SIG-M5 treated with dmso at 0.1 percent for 504 hours (cell line): ENCODE results near the gene SWI5.
"Not testable (repeated sequence)": the region's sequence is repeated elsewhere in the genome, so short reads cannot be mapped to it uniquely, and the experiment has no call there.

ENCODE experiments used
- DNase-seq: peaks from one replicate; lab custom pipeline; 2025; ENCODE audit not compliant: unreplicated experiment; lab: John Stamatoyannopoulos, UW

SWI5 gene

DNA sequence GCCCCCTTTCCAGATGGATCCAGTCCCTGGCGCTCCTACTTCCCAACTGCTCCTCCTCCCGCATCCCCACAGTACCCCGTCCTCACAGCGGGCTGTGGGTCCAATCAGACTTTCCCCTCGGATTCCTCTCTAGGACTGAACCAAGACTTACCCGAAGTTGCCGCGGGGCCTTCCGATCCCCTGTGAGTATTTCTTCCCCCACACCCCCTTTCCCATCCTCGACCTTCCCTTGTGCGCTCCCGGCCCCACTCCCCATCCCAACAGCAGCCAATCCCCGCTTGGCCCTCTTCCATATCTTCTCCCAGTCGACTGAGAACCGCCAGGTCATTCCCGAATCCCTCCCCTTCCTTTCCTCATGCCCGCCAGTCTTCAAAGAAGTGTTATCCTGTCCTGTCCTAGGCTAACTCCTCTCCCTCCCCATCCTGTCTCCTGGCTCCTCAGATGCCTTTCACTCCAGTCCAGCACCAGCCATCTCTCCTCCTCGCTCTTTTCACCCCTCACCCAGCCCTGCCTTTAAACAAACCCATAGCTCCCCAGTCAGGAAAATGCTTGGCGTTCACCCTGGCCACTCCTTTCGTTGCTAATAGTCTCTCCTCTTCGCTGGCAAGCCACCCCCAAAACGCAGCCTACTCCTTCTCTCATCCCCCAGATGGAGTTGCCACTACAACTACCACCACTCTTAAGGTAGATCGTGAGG, 646 bp downstream of the SWI5 start:
- no peak for DNase-seq

DNA sequence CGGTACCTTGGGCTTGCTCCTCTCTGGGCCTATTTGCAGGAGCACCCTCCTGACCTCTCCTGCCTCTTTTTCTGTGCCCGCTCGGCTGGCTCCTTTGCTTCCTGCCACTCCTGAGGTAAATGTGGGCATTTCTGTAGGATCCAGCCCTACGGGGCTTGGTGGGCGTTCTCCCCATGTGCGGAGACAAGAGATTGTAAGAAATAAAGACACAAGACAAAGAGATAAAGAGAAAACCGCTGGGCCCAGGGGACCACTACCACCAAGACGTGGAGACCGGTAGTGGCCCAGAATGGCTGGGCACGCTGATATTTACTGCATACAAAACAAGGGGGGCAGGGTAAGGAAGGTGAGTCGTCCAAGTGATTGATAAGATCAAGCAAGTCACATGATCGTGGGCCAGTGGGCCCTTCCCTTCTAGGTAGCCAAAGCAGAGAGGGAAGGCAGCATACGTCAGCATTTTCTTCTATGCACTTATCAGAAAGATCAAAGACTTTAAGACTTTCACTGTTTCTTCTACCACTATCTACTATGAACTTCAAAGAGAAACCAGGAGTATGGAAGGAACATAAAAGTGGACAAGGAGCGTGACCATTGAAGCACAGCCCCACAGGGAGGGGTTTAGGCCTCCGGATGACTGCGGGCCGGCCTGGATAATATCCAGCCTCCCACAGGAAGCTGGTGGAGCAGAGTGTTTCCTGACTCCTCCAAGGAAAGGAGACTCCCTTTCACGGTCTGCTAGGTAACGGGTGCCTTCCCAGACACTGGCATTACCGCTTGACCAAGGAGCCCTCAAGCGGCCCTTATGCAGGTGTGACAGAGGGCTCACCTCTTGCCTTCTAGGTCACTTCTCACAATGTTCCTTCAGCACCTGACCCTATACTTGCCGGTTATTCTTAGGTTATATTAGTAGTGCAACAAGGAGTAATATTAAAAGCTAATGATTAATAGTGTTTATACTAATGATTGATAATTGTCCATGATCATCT, 3.3 kb downstream of the SWI5 start:
- not testable (repeated sequence) for DNase-seq

DNA sequence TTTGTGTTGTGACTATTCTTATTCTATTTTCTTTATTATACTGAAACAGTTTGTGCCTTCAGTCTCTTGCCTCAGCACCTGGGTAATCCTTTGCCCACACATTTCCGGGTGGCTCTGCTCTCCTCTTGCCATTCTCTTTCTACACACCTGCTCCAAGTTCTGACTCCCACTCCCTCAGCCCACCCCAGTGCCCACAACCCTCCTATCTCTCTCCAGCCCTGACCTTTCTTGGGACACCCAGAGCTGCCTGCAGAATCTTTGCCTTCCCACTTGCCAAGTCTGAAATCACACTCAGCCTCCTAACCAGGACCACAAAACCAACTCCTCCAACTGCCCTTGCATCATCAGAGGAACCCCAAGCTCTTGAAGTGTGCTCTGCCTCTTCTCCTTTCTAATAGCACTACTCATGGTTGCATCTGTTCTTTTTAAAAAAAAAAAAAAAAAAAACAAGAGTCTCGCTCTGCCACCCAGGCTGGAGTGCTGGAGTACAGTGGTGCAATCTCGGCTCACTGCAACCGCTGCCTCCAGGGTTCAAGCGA, 4.1 kb downstream of the SWI5 start:
- peak; percentile 76 for DNase-seq

DNA sequence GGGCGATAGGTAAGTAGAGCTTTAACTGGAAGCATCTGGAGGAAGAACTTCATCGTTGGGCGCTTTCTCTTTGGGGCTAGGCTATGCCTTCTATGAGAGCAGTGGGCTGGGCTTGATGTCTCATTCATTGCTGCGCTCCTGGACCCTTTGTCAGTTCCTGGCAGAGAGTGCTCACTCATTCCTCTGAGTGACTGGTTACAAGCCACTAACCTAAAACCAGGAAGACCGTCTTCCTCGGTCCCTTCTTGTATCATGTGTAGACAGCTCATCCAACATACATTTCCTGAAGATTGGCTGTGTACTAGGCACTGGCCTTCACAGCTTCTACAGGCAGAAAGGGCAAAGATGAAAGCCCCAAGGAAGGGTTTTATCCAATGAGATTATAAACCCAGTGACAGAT, 6.4 kb downstream of the SWI5 start:
- no peak for DNase-seq

DNA sequence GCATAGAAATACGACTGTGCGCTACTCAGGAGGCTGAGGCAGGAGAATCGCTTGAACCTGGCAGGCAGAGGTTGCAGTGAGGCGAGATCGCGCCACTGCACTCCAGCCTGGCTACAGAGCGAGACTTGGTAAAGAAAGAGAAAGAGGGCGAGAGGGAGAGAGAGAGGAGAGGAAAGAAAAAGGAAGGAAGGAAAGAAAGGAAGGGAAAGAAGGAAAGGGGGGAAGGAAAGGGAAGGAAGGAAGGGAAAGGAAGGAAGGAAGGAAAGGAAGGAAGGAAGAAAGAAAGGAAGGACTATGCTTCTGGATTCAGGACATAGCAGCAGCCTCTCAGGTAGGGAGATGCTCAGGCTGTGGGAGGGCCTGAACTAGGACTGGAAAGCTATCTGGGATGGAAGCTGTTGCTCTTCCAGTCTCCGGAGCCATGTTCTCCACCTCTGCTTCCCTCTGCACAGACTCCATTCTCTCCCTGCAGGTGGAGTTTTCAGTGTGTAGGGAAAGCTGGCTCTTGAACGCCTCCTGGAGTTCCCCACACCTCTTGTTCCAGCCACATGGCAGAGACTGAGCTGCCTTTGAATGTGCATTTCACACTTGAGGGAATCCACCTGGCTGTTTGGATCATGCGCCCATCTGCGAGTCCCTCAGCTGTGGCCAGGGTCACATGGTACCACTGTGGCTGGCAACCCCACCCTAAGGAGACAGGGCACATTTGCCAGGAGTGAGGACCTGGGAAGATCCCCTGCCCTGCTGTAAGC, 9.1 kb downstream of the SWI5 start:
- no peak for DNase-seq

DNA sequence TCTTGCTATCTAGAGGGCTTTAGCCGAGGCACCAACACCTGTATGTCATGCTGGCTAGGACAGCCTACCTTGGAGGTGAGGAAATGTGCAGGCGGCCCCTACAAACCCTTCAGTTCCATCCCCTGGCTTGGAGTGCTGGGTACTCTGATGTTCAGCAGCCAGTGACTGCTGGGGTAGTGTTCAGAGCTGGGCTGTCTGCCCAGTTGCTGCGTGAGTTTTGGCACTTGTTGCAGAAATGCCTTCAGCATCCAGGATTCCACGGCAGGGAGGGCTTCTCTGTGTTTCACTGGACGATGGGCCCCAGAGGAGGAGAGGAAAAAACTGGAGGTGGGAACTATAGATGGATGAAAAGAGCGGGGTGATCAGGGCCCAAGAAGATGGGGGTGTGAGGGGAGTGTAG, 10.4 kb downstream of the SWI5 start:
- DNase-seq = no peak

DNA sequence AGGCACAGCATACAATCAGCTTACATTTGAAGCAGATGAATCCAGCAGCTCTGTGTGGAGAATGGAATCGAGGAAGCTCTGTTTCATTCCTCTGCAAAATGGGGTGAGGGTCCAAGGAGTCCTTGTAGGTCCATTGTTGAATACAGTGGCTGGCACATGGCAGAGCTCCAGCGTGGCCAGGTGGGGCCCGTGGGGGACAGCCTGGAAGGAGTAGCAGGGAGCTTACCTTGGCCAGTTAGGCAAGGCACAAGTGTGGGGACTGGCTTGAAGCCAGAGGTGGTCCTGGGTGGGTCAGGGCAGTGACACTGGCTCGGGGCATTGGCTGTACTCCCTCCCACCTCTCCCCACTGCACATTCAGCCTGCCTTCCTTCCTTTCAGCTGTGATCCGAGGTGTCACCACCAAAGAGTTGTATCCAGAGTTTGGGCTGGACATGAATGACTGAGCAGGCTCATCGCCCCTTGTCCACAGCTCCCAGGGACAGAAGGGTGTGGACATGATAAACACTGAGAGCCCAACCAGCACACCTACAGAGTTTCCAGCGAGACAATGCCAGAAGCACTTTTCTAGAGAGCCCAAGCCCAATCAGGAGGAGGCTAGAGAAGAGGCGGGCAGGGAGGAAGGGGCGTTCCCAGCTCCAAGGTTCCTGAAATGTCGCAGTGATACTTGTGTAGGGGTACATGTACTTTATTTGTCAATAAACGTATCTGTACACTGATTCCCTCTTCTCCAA, 12.4 kb downstream of the SWI5 start:
- DNase-seq = no peak

DNA sequence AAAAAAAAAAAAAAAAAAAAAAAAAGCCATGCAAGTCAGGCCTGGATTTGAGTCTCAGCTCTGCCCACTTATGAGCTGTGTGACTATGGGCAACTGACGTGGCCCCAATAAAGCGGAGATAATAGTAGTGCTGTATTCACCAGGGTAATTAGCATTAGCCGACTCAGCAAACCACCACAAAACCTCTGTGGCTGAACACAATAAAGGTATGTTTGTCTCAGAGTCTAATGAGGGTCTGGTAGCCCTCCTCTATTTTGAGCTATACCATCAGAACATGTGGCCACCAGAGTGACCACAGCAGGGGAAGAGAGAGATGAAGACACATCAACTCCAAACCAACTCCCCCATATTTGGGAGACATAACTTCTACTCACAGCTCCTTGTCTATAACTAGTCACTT, 15.9 kb downstream of the SWI5 start:
- no peak for DNase-seq

DNA sequence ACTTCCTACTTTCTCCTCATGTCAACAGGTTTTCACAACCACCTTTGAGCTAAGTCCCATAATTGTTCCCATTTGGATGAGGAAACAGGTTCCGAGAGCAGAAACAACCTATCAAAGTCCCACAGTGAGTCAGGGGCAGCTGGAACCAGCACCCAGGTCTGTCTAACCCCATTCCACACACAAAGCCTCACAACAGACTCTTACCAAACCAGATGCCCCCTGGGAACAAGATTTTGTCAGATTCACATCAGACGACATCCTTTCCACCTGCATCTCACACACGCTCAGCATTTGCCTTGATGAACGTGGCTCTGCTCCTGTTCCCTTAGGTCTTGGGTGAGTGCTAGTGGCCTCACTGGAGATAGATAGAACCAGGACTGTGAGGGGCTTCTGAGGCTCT, 17.0 kb downstream of the SWI5 start:
- no peak for DNase-seq

DNA sequence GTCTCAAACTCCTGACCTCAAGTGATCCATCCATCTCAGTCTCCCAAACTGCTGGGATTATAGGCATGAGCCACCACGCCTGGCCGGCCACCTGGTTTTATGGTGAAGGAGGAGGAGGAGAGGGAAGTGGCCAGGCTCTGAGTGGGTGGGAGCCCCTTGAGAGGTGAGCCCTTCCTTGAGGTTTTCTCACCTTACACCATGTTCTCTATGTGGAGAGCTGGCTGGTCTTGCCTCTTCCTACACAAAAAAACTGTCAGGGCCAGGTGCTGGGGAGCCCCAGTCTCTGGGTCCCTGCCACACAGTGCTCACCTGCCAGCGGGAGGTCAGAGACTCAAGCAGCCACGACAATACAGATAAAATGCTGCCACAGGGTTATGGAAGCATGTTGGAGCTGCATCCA, 18.1 kb downstream of the SWI5 start:
- DNase-seq = no peak

DNA sequence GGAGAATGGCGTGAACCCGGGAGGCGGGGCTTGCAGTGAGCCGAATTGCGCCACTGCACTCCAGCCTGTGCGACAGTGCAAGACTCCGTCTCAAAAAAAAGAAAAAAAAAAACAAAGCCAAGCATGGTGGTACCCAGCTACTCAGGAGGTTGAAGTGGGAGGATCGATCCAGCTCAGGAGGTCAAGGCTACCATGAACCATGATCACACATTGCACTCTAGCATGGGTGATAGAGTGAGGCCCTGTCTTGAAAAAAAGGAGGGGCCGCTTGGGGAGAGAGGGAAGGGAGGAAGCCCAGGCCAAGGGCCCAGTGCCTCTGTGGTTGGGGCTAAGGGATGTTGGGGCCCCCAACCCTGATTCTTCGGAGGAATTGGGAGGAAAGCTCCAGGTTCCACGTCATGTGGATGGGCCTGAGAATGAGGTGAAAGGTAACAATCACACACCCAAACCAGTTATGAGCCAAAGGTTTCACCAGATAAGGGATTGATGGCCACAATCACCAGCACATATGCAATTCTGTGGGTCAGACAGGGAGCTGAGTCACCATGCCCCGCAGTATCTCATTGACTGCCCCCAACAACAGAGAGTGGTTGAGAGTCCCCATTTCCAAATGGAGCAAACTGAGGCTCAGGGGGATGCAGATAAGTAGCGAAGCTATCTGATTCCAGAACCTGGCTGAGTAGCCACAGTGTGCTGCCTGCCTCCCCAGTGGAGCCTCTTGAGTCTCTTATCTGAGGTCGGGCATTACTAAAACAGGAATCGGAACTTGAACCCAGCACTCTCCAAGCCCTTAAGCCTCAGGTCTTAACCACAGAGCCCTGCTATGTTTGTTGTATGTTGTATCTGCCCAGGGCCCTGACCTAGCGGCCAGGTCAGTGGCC, 20.5 kb downstream of the SWI5 start:
- DNase-seq = no peak

DNA sequence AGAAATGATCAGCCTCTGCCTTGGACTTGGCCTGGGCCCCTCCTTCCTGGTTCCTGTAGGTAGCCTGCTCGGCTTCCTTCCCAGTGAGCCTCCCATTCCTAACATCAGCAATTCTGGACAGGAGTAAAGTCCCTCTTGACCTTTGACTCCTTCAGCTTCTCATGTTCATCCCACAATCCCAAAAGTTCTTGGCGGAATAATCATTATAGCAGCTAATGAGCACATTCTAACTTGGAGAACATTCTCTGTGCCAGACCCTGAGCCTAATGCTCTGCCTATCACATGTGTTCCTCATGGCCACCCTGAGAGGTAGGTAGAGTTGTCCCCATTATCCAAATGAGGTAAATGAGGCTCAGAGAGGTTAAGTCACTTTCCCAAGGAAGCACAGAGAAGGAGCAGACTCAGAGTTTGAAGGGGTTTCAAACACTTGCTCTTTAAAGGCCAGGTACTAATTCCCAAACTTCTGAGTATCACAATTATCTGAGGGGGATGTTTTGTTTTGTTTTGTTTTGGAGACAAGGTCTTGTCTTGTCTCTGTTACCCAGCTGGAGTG, 21.2 kb downstream of the SWI5 start:
- no peak for DNase-seq

DNA sequence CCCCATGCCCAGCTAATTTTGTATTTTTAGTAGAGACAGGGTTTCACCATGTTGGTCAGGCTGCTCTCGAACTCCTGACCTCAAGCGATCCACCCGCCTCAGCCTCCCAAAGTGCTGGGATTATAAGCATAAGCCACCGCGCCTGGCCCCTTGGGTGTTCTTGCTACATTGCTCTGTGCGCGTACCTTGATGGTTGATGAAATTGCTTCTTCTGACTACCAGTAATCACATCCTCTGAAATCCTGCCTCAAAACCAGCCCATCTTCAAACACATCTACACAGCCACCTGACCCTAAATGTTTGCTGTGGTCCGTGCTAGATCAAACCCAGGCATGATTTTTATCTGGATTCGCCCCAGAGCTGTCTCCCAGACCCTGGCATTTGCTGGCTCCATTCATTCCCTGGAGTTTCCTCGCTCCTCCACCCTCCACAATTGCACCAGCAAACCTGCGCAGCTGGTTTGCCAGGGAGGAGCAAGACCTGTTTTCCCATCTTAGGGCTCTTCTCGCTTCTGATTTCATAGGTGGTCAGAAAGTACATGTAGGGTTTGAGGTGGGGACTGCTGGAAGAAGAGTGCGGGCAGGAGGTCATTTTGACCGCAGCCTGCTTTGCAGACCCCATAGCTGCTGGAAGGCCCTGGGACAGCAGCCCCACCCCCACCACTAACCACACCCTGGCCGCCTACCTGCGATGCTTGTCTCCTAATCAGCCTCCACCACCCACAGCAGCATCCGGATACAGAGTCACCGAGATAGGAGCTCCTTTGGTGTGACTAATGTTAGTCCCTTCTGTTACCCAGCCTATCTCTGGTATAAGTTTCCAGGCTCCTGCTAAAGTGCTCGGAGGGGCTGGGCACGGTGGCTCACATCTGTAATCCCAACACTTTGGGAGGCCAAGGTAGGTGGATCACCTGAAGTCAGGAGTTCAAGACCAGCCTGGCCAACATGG, 22.7 kb downstream of the SWI5 start:
- DNase-seq = peak; percentile 36

DNA sequence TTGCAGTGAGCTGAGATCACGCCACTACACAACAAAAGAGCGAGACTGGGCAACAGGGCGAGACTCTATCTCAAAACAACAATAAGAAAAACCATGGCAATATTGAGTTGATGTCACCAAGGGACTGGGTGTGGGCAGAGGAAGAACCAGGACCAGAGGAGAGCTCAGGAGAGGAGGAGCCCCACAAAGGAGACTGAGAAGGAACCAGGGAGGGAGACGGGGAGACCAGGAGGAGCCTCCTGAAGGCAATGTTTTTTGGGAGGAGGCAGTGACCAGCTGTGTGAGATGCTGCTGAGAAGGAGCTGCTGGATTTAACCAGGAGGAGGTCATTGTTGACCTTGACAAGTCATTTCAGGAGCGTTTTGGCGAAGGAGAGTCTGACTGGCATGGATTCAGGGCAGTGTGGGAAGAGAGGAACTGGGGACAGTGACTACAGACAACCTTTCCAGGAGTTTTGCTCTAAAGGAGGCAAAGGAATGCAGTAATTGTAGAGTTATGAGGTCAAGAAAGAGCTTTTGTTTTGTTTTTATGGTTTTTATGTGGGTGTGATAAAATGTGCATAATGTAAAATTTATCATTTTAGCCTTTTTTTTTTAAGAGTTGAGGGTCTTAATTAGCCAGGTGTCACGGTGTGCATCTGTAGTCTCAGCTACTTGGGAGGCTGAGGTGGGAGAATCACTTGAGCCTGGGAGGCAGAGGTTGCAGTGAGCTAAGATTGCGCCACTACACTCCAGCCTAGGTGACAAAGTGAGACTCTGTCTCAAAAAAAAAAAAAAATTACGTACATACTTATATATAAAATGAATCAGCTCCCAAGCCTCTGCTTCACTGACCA, 28.3 kb downstream of the SWI5 start:
- DNase-seq = no peak

DNA sequence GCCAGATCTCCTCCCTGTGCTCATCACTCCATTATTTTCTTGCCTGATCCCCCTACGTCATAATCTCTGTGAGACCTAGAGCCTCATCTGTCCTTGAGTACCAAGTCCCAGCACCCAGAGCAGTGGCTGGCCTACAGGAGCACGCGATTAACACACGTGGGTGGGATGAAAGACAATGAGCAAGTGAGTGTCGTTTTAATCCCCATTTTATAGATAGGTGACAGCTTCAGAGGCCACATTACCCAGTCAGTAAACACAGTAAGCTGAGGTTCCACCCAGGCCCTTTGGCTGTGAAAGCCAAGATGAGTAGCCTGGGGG, 28.9 kb downstream of the SWI5 start:
- DNase-seq = no peak

DNA sequence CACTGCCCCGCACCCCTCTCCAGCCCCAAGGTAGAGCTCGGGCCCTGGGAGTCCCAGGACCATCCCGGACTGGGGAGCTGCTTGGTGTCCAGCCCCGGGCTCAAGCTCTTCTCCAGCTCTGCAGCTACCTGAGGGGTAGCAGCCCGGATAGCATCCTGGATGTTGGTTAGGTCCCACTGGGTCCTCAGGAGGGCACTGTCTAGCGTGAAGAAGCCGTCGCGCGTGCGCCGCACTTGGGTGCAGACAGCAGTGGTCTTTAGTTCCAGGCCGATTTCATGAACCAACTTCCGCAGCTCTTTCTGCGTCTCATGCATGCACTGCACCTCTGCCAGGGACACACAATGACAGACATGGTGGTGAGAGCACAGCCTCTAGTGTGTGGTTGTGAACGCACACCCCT, 33.5 kb downstream of the SWI5 start:
- no peak for DNase-seq

DNA sequence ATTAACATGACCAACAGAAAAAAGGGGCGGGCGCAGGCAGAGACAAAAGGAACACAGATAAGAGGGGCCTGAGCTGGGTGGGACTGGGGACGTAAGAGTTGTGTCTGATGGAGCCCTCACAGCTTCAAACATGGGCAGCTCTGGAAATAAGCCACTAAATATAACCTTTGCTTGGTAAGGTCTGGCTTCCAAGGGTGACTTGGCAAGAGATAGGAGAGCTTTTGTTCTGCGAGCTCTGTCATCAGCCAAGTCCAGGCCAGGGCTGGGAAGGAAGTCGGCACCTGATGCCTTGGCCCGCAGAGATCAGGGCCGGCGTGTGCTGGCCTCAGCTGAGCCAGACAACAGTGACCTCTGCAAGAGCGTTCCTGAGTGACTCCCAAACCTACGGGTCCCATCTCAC, 34.4 kb downstream of the SWI5 start:
- no peak for DNase-seq

DNA sequence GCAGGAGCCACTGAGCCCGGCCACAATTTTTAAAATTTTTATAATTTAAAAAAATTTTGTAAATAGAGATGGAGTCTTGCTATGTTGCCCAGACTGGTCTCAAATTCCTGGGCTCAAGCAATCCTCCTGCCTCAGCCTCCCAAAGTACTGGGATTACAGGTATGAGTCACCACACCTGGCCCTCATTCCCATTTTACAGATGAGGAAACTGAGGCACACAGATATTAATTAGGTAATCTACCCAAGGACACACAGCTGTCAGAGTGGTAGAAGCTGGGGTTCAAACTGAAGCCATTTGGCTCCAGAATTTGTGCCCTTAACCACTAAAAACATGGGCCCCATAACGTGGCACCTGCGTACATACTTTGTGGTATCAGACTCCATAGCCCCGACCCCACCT, 38.6 kb downstream of the SWI5 start:
- no peak for DNase-seq
